ENCODE data around the gene CYTH1.

DNA sequence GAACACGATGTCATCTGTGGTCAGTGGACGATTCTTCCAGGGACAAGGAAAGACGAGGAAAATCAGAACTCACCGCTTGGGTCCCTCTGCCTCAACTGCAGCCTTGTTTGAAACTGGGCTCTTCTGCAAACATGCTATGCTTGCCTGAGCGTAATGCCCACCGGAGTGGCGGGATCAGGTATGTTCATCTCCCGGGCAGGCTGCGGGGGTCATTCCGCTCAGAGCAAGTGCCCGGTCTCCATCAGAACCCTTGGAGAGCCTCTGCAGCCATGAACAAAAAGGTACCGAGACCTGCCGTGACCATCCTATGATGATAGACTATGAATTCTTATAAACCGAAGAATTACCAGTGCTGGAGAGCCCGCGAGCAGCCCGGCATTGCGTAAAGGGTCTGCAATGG is 140.4 kb downstream of the CYTH1 start:
- no peak for TF ChIP-seq SIN3A (IDR thresholded peaks at IDR 0.05; ENCODE audit: borderline replicate concordance, low read depth, low read length)
- TF ChIP-seq, protein P1, sequence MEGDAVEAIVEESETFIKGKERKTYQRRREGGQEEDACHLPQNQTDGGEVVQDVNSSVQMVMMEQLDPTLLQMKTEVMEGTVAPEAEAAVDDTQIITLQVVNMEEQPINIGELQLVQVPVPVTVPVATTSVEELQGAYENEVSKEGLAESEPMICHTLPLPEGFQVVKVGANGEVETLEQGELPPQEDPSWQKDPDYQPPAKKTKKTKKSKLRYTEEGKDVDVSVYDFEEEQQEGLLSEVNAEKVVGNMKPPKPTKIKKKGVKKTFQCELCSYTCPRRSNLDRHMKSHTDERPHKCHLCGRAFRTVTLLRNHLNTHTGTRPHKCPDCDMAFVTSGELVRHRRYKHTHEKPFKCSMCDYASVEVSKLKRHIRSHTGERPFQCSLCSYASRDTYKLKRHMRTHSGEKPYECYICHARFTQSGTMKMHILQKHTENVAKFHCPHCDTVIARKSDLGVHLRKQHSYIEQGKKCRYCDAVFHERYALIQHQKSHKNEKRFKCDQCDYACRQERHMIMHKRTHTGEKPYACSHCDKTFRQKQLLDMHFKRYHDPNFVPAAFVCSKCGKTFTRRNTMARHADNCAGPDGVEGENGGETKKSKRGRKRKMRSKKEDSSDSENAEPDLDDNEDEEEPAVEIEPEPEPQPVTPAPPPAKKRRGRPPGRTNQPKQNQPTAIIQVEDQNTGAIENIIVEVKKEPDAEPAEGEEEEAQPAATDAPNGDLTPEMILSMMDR (IDR thresholded peaks at IDR 0.05): no peak
- TF ChIP-seq, protein P2, sequence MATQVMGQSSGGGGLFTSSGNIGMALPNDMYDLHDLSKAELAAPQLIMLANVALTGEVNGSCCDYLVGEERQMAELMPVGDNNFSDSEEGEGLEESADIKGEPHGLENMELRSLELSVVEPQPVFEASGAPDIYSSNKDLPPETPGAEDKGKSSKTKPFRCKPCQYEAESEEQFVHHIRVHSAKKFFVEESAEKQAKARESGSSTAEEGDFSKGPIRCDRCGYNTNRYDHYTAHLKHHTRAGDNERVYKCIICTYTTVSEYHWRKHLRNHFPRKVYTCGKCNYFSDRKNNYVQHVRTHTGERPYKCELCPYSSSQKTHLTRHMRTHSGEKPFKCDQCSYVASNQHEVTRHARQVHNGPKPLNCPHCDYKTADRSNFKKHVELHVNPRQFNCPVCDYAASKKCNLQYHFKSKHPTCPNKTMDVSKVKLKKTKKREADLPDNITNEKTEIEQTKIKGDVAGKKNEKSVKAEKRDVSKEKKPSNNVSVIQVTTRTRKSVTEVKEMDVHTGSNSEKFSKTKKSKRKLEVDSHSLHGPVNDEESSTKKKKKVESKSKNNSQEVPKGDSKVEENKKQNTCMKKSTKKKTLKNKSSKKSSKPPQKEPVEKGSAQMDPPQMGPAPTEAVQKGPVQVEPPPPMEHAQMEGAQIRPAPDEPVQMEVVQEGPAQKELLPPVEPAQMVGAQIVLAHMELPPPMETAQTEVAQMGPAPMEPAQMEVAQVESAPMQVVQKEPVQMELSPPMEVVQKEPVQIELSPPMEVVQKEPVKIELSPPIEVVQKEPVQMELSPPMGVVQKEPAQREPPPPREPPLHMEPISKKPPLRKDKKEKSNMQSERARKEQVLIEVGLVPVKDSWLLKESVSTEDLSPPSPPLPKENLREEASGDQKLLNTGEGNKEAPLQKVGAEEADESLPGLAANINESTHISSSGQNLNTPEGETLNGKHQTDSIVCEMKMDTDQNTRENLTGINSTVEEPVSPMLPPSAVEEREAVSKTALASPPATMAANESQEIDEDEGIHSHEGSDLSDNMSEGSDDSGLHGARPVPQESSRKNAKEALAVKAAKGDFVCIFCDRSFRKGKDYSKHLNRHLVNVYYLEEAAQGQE (IDR thresholded peaks at IDR 0.05; ENCODE audit: low read depth, low read length): no peak
- no peak for TF ChIP-seq GATA2 (CRISPR knock-in tag; IDR thresholded peaks at IDR 0.05)
- TF ChIP-seq, protein P3, sequence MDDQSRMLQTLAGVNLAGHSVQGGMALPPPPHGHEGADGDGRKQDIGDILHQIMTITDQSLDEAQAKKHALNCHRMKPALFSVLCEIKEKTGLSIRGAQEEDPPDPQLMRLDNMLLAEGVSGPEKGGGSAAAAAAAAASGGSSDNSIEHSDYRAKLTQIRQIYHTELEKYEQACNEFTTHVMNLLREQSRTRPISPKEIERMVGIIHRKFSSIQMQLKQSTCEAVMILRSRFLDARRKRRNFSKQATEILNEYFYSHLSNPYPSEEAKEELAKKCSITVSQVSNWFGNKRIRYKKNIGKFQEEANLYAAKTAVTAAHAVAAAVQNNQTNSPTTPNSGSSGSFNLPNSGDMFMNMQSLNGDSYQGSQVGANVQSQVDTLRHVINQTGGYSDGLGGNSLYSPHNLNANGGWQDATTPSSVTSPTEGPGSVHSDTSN (IDR thresholded peaks at IDR 0.05): no peak
- TF ChIP-seq EP300 (IDR thresholded peaks at IDR 0.05; ENCODE audit: borderline replicate concordance in 1 of 2, low read depth in 1 of 2, low read length in 1 of 2): no peak
- no peak for TF ChIP-seq EZH2phosphoT487 (IDR thresholded peaks at IDR 0.05; ENCODE audit: borderline replicate concordance, low read depth)
- no peak for TF ChIP-seq ELF1 (IDR thresholded peaks at IDR 0.05)
- no peak for TF ChIP-seq RFX5 (IDR thresholded peaks at IDR 0.05; ENCODE audit: low read length)
- no peak for TF ChIP-seq POLR2AphosphoS5 (IDR thresholded peaks at IDR 0.05; ENCODE audit: low read depth, low read length)
- TF ChIP-seq CHD2 (IDR thresholded peaks at IDR 0.05; ENCODE audit: low read length, partially characterized antibody): no peak
- TF ChIP-seq, protein P4, sequence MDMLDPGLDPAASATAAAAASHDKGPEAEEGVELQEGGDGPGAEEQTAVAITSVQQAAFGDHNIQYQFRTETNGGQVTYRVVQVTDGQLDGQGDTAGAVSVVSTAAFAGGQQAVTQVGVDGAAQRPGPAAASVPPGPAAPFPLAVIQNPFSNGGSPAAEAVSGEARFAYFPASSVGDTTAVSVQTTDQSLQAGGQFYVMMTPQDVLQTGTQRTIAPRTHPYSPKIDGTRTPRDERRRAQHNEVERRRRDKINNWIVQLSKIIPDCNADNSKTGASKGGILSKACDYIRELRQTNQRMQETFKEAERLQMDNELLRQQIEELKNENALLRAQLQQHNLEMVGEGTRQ (IDR thresholded peaks at IDR 0.05; ENCODE audit: borderline replicate concordance, low read depth, low read length): no peak
